ENCODE measurements around the gene CABYR. TPM values are rescaled to one million over a fixed set of nuclear protein-coding genes. Genes with fewer than 3 reads are reported as not detected.

The CABYR gene
- total and polyA plus RNA-seq, 2 donors (not counting 1 experiment from before 2014, with no cell fraction given): 7.3 to 14.0 TPM

GRCh38 chr18:24136967-24137373, 1.9 kb upstream of the CABYR start:
- H3K36me3 ChIP-seq (ENCODE audit: control insufficient read depth, insufficient read depth, low read length): no peaks in the 10 kb centered on the region
- H3K9me3 ChIP-seq (ENCODE audit: control insufficient read depth, insufficient read depth, low read depth, low read length): no peaks in the 10 kb centered on the region
- no peak overlapping the region for H3K4me2 ChIP-seq (ENCODE audit: extremely low read depth, insufficient read depth, low read length)

GRCh38 chr18:24138409-24138788, 463 bp upstream of the CABYR start:
- Histone ChIP-seq H3K9ac (ENCODE audit: insufficient read depth, low read length) (no peak overlapping the region), H3K4me1 (ENCODE audit: control insufficient read depth, extremely low read depth, insufficient read depth, low read length) (no peaks in the 10 kb centered on the region), H3K27ac (ENCODE audit: insufficient read depth, low read length) (peak overlapping the region; percentile 49), H3K9me3 (ENCODE audit: control insufficient read depth, insufficient read depth, low read depth, low read length) (no peaks in the 10 kb centered on the region), H3K36me3 (ENCODE audit: control insufficient read depth, insufficient read depth, low read length) (no peaks in the 10 kb centered on the region), H3K79me2 (ENCODE audit: control insufficient read depth, insufficient read depth, low read length) (no peaks in the 10 kb centered on the region), H3K27me3 (ENCODE audit: control insufficient read depth, insufficient read depth, low read length) (no peaks in the 10 kb centered on the region), H3K4me2 (ENCODE audit: extremely low read depth, insufficient read depth, low read length) (peak overlapping the region; percentile 79), H4K20me1 (ENCODE audit: control insufficient read depth, extremely low read depth, insufficient read depth, low read length) (no peaks in the 10 kb centered on the region), H3K4me3 (replicated peaks in 1 of 4; ENCODE audit: control extremely low read depth in 1 of 4, insufficient read depth in 1 of 4, low read depth in 3 of 4, low read length in 4 of 4) (peak overlapping the region; percentile 54 to 76 (median 68)), H2AFZ (ENCODE audit: low read length) (peak overlapping the region; percentile 70)
- TF ChIP-seq CTCF (conservative IDR thresholded peaks at IDR 0.05 in 1 of 2, IDR thresholded peaks at IDR 0.05 in 1 of 2; ENCODE audit: low read depth in 1 of 2, low read length in 2 of 2): no peak
- TF ChIP-seq EZH2 (IDR thresholded peaks at IDR 0.05; ENCODE audit: low read length, missing control alignments): no peak
- DNase-seq (ENCODE audit: low read depth in 2 of 2): no peak

More at GRCh38 chr18:24136967-24137373, 1.9 kb upstream of the CABYR start:
- no peak overlapping the region for H3K27ac ChIP-seq (ENCODE audit: insufficient read depth, low read length)
- peak; percentile 44 to 62 for DNase-seq (ENCODE audit: low read depth in 2 of 2)
- H3K9ac ChIP-seq (ENCODE audit: insufficient read depth, low read length): no peak overlapping the region
- H3K4me3 ChIP-seq (replicated peaks in 1 of 4; ENCODE audit: control extremely low read depth in 1 of 4, insufficient read depth in 1 of 4, low read depth in 3 of 4, low read length in 4 of 4): no peak overlapping the region
- H3K79me2 ChIP-seq (ENCODE audit: control insufficient read depth, insufficient read depth, low read length): no peaks in the 10 kb centered on the region
- H3K27me3 ChIP-seq (ENCODE audit: control insufficient read depth, insufficient read depth, low read length): no peaks in the 10 kb centered on the region
- no peaks in the 10 kb centered on the region for H4K20me1 ChIP-seq (ENCODE audit: control insufficient read depth, extremely low read depth, insufficient read depth, low read length)
- no peak overlapping the region for H2AFZ ChIP-seq (ENCODE audit: low read length)
- no peaks in the 10 kb centered on the region for H3K4me1 ChIP-seq (ENCODE audit: control insufficient read depth, extremely low read depth, insufficient read depth, low read length)
- TF ChIP-seq CTCF (conservative IDR thresholded peaks at IDR 0.05 in 1 of 2, IDR thresholded peaks at IDR 0.05 in 1 of 2; ENCODE audit: low read depth in 1 of 2, low read length in 2 of 2): no peak
- TF ChIP-seq EZH2 (IDR thresholded peaks at IDR 0.05; ENCODE audit: low read length, missing control alignments): no peak

- H3K27me3 ChIP-seq (ENCODE audit: control insufficient read depth, insufficient read depth, low read length): no peaks in the 10 kb centered on the region
Observed at GRCh38 chr18:24140697-24141096, 1.8 kb downstream of the CABYR start.

More at GRCh38 chr18:24140697-24141096, 1.8 kb downstream of the CABYR start:
- Histone ChIP-seq H2AFZ (ENCODE audit: low read length) (no peak overlapping the region), H3K9me3 (ENCODE audit: control insufficient read depth, insufficient read depth, low read depth, low read length) (no peaks in the 10 kb centered on the region), H3K79me2 (ENCODE audit: control insufficient read depth, insufficient read depth, low read length) (no peaks in the 10 kb centered on the region), H3K36me3 (ENCODE audit: control insufficient read depth, insufficient read depth, low read length) (no peaks in the 10 kb centered on the region), H3K4me3 (replicated peaks in 1 of 4; ENCODE audit: control extremely low read depth in 1 of 4, insufficient read depth in 1 of 4, low read depth in 3 of 4, low read length in 4 of 4) (no peak overlapping the region), H3K4me2 (ENCODE audit: extremely low read depth, insufficient read depth, low read length) (no peak overlapping the region), H4K20me1 (ENCODE audit: control insufficient read depth, extremely low read depth, insufficient read depth, low read length) (no peaks in the 10 kb centered on the region), H3K27ac (ENCODE audit: insufficient read depth, low read length) (no peak overlapping the region), H3K9ac (ENCODE audit: insufficient read depth, low read length) (no peak overlapping the region), H3K4me1 (ENCODE audit: control insufficient read depth, extremely low read depth, insufficient read depth, low read length) (no peaks in the 10 kb centered on the region)
- DNase-seq (ENCODE audit: low read depth in 2 of 2): no peak
- TF ChIP-seq CTCF (conservative IDR thresholded peaks at IDR 0.05 in 1 of 2, IDR thresholded peaks at IDR 0.05 in 1 of 2; ENCODE audit: low read depth in 1 of 2, low read length in 2 of 2) (no peak), EZH2 (IDR thresholded peaks at IDR 0.05; ENCODE audit: low read length, missing control alignments) (no peak)

Measured in fibroblast of lung (primary cell).